HCT116 (cell line): ENCODE data around the gene RNF212. TPM values are rescaled to one million over a fixed set of nuclear protein-coding genes. Genes with fewer than 3 reads are reported as not detected.

ENCODE experiments used
- ATAC-seq: fragments of 200-7000 bp; cut with Tn5 transposase; 2 replicates; pipeline ENCODE4 v1.9.1; 2020; ENCODE audit warnings: mild to moderate bottlenecking, moderate library complexity
- BruUV-seq: library from RNA; stranded (reverse); fragments of 400-500 nt; replicated peaks from 2 replicates; lab custom pipeline; 2021; lab: Mats Ljungman, UMichigan
- CTCF ChIA-PET: fragments of 300-600 bp; sonication (Branson Sonifier 250); formaldehyde crosslinking; loops from one replicate; lab custom pipeline; 2021; ENCODE audit warnings: antibody characterized with exemption; lab: Charles Lee
- POLR2A ChIA-PET: fragments of 300-600, 350-600 bp; sonication (Branson Sonifier 250); formaldehyde crosslinking; loops from one replicate; lab custom pipeline; 2021; ENCODE audit warnings: antibody characterized with exemption; lab: Charles Lee
- RAD21 ChIA-PET, 2 experiments: fragments of 300-600 bp; sonication (Branson Sonifier 250); formaldehyde crosslinking; loops; one replicate each; lab custom pipeline; 2023; ENCODE audit warnings: low total read pairs in 2 of 2; ENCODE audit not compliant: uncharacterized antibody in 2 of 2, unreplicated experiment in 2 of 2, low non-redundant PET in 1 of 2; lab: Charles Lee
- DNase-seq: peaks from one replicate; pipeline ENCODE4 v3.0.0-alpha.2; 2010; ENCODE audit warnings: low read depth, low spot score
- H2AFZ ChIP-seq: fragments of 200-600 bp; shearing (Covaris generic), sonication (generic); 2 replicates; pipeline ENCODE4 v1.6.1; 2017; ENCODE audit warnings: low read depth, mixed run types, mixed read lengths, antibody characterized with exemption, low read length; ENCODE audit not compliant: poor library complexity, severe bottlenecking
- H3K27ac ChIP-seq: 2 replicates; pipeline ENCODE4 v1.5.1; 2012; ENCODE audit warnings: low read depth, low read length
- H3K27me3 ChIP-seq: fragments of 200-600 bp; sonication (generic); 2 replicates; pipeline ENCODE4 v1.6.1; 2016; ENCODE audit warnings: mixed run types, low read length, mixed read lengths; ENCODE audit not compliant: insufficient read depth
- H3K36me3 ChIP-seq, 2 experiments: fragments of 200-500 bp in 1 of 2; fragments of 200-600 bp in 1 of 2; sonication (Bioruptor generic) in 1 of 2; sonication (generic) in 1 of 2; 2 replicates each; pipeline versions ENCODE4 v1.5.1 to v1.6.1; 2014 to 2016; ENCODE audit warnings: low read length in 2 of 2, inconsistent platforms in 1 of 2, mixed read lengths in 1 of 2, mixed run types in 1 of 2; ENCODE audit not compliant: insufficient read depth in 2 of 2, control insufficient read depth in 1 of 2
- H3K4me1 ChIP-seq, 2 experiments: fragments of 200-600 bp in 1 of 2; sonication (generic) in 1 of 2; 2 replicates each; pipeline versions ENCODE4 v1.5.1 to v1.6.1; 2012 to 2017; ENCODE audit warnings: low read length in 2 of 2, inconsistent platforms in 1 of 2, mild to moderate bottlenecking in 1 of 2, mixed read lengths in 1 of 2, mixed run types in 1 of 2, moderate library complexity in 1 of 2; ENCODE audit not compliant: insufficient read depth in 2 of 2, control insufficient read depth in 1 of 2
- H3K4me2 ChIP-seq: fragments of 200-600 bp; sonication (generic); 2 replicates; pipeline ENCODE4 v1.6.1; 2017; ENCODE audit warnings: mixed run types, low read length, mixed read lengths
- H3K4me3 ChIP-seq, 2 experiments: fragments of 200-600 bp in 1 of 2; sonication (generic) in 1 of 2; replicated peaks in 1 of 2; 2 replicates each; pipeline ENCODE4 v1.5.1; 2011 to 2016; ENCODE audit warnings: low read length in 2 of 2, control low read depth in 1 of 2, low read depth in 1 of 2, mild to moderate bottlenecking in 1 of 2, mixed read lengths in 1 of 2, mixed run types in 1 of 2
- H3K79me2 ChIP-seq: fragments of 200-600 bp; sonication (generic); 2 replicates; pipeline ENCODE4 v1.6.1; 2017; ENCODE audit warnings: mild to moderate bottlenecking, mixed run types, low read length, moderate library complexity, mixed read lengths; ENCODE audit not compliant: insufficient read depth
- H3K9ac ChIP-seq: fragments of 200-600 bp; sonication (generic); 2 replicates; pipeline ENCODE4 v1.6.1; 2016; ENCODE audit warnings: low read length, mixed read lengths
- H3K9me2 ChIP-seq: fragments of 200-600 bp; sonication (generic), shearing (Covaris generic); 2 replicates; pipeline ENCODE4 v1.6.1; 2017; ENCODE audit warnings: mixed run types, mild to moderate bottlenecking, moderate library complexity; ENCODE audit not compliant: insufficient read depth
- H3K9me3 ChIP-seq, 2 experiments: fragments of 200-500 bp in 1 of 2; fragments of 200-600 bp in 1 of 2; sonication (Bioruptor generic) in 1 of 2; sonication (generic) in 1 of 2; 2 replicates each; pipeline ENCODE4 v1.6.1; 2014 to 2017; ENCODE audit warnings: low read length in 2 of 2, mixed read lengths in 2 of 2, inconsistent platforms in 1 of 2, low read depth in 1 of 2, mild to moderate bottlenecking in 1 of 2, mixed run types in 1 of 2, moderate library complexity in 1 of 2; ENCODE audit not compliant: control insufficient read depth in 1 of 2, insufficient read depth in 1 of 2
- H4K20me1 ChIP-seq: fragments of 200-600 bp; sonication (generic), shearing (Covaris generic); 2 replicates; pipeline ENCODE4 v1.6.1; 2017; ENCODE audit warnings: mixed run types, mild to moderate bottlenecking, moderate library complexity; ENCODE audit not compliant: insufficient read depth
- CBX3 ChIP-seq: IDR thresholded peaks from 2 replicates; pipeline ENCODE4 v1.6.1; 2012; ENCODE audit warnings: low read depth
- EZH2 ChIP-seq: fragments of 200-600 bp; sonication (generic); IDR thresholded peaks from 2 replicates; pipeline ENCODE4 v1.6.1; 2017; ENCODE audit warnings: antibody characterized with exemption, mixed run types
- POLR2A ChIP-seq: IDR thresholded peaks from 2 replicates; pipeline ENCODE4 v1.7.0; 2011; ENCODE audit warnings: borderline replicate concordance; ENCODE audit not compliant: insufficient read depth, insufficient read length; ENCODE audit errors: extremely low read depth
- POLR2AphosphoS5 ChIP-seq: IDR thresholded peaks from 2 replicates; pipeline ENCODE4 v1.6.1; 2011; ENCODE audit warnings: mild to moderate bottlenecking, low read depth, low read length, moderate library complexity
- REST ChIP-seq: IDR thresholded peaks from 2 replicates; pipeline ENCODE4 v1.6.1; 2012; ENCODE audit warnings: low read depth
- SIN3A ChIP-seq: IDR thresholded peaks from 2 replicates; pipeline ENCODE4 v1.6.1; 2012; ENCODE audit warnings: low read depth
- SRF ChIP-seq: IDR thresholded peaks from 2 replicates; pipeline ENCODE4 v1.6.1; 2012; ENCODE audit warnings: low read depth
- ZBTB33 ChIP-seq: IDR thresholded peaks from 2 replicates; pipeline ENCODE4 v1.6.1; 2011; ENCODE audit warnings: mild to moderate bottlenecking, low read length, moderate library complexity; ENCODE audit not compliant: insufficient replicate concordance; ENCODE audit errors: extremely low read depth
- ZNF274 ChIP-seq: fragments of 200-500 bp; sonication (Bioruptor generic); IDR thresholded peaks from 2 replicates; pipeline ENCODE4 v1.6.1; 2014; ENCODE audit warnings: mild to moderate bottlenecking, low read depth, low read length, inconsistent platforms
- intact Hi-C: fragments of 100-400 bp; cut with micrococcal nuclease; formaldehyde crosslinking; loops from 2 replicates; pipeline ENCODE4 v1.10.0; 2022
- total RNA-seq: library from RNA; stranded (reverse); gene quantifications from one replicate; pipeline ENCODE4 v1.2.1, GENCODE V29; 2021; ENCODE audit not compliant: unreplicated experiment
- TF ChIP-seq, protein P1 (sequence below): IDR thresholded peaks from 2 replicates; pipeline ENCODE4 v1.6.1; 2012
- TF ChIP-seq, protein P2 (sequence below): IDR thresholded peaks from 2 replicates; pipeline ENCODE4 v1.6.1; 2012

Gene RNF212
- total RNA-seq, 1 experiment from 2014 or later, result not detected

GRCh38 chr4:1092983-1093361 is 20.4 kb downstream of the RNF212 start:
- ChIA-PET POLR2A (no interaction called here), CTCF (no interaction called here), RAD21 (no interaction called here)
- H3K4me1 ChIP-seq, result no peaks in the 10 kb centered on the region
- no peaks in the 10 kb centered on the region for H4K20me1 ChIP-seq
- no peak overlapping the region for H3K27ac ChIP-seq
- H3K4me3 ChIP-seq, result no peak overlapping the region
- DNase-seq (no peak), ATAC-seq (no peak)
- H3K27me3 ChIP-seq, result no peaks in the 10 kb centered on the region
- H3K79me2 ChIP-seq, result no peaks in the 10 kb centered on the region
- no peak overlapping the region for H3K4me2 ChIP-seq
- no peak overlapping the region for H3K9ac ChIP-seq
- no TSS peak for BruUV-seq
- H3K9me2 ChIP-seq, result no peaks in the 10 kb centered on the region
- intact Hi-C loops, result no loop called here
- no peaks in the 10 kb centered on the region for H3K36me3 ChIP-seq
- H3K9me3 ChIP-seq, result peaks cover 0 to 5% of the 10 kb centered on the region in 2 experiments; a peak in 1 of 4 replicates
- no peak overlapping the region for H2AFZ ChIP-seq
- TF ChIP-seq CBX3, result no peak
- TF ChIP-seq EZH2, result no peak
- no peak for TF ChIP-seq POLR2AphosphoS5
- TF ChIP-seq REST, result no peak
- TF ChIP-seq SRF, result no peak
- TF ChIP-seq ZBTB33, result no peak
- TF ChIP-seq POLR2A, result no peak
- no peak for TF ChIP-seq SIN3A
- TF ChIP-seq ZNF274, result no peak
- TF ChIP-seq, protein P1, sequence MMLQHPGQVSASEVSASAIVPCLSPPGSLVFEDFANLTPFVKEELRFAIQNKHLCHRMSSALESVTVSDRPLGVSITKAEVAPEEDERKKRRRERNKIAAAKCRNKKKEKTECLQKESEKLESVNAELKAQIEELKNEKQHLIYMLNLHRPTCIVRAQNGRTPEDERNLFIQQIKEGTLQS, result no peak
- TF ChIP-seq, protein P2, sequence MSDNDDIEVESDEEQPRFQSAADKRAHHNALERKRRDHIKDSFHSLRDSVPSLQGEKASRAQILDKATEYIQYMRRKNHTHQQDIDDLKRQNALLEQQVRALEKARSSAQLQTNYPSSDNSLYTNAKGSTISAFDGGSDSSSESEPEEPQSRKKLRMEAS, result no peak
